ENCODE data around the gene ETV1. TPM values are rescaled to one million over a fixed set of nuclear protein-coding genes. Genes with fewer than 3 reads are reported as not detected.

ETV1 gene
- total and polyA plus RNA-seq, 9 of the 15 experiments (the other 6 are each of a cell fraction or from before 2014, with no cell fraction given): 7.2 to 27.4 (median 14.0) TPM

DNA sequence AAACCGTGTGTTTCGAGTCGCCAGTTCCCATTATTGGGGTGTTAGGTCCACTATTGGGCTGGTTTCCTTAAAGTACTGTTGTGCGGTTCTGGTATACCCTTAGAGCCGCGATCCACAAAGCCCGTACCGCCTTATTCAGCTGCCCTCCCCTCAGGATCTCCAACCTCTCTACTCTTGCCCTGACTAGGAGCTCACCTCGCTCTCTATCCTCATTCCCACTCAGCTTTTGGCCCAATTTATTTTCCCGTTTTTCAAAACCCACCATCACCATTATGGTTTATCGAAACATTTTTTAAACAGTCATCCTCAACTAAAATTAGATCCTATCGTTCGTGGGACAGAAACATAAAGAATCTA is 461 bp upstream of the ETV1 start (continued):
- TF ChIP-seq, protein P1, sequence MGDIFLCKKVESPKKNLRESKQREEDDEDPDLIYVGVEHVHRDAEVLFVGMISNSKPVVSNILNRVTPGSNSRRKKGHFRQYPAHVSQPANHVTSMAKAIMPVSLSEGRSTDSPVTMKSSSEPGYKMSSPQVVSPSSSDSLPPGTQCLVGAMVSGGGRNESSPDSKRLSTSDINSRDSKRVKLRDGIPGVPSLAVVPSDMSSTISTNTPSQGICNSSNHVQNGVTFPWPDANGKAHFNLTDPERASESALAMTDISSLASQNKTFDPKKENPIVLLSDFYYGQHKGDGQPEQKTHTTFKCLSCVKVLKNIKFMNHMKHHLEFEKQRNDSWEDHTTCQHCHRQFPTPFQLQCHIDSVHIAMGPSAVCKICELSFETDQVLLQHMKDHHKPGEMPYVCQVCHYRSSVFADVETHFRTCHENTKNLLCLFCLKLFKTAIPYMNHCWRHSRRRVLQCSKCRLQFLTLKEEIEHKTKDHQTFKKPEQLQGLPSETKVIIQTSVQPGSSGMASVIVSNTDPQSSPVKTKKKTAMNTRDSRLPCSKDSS (IDR thresholded peaks at IDR 0.05; ENCODE audit: low read depth, partially characterized antibody): peak; percentile 9
- TF ChIP-seq, protein P2, sequence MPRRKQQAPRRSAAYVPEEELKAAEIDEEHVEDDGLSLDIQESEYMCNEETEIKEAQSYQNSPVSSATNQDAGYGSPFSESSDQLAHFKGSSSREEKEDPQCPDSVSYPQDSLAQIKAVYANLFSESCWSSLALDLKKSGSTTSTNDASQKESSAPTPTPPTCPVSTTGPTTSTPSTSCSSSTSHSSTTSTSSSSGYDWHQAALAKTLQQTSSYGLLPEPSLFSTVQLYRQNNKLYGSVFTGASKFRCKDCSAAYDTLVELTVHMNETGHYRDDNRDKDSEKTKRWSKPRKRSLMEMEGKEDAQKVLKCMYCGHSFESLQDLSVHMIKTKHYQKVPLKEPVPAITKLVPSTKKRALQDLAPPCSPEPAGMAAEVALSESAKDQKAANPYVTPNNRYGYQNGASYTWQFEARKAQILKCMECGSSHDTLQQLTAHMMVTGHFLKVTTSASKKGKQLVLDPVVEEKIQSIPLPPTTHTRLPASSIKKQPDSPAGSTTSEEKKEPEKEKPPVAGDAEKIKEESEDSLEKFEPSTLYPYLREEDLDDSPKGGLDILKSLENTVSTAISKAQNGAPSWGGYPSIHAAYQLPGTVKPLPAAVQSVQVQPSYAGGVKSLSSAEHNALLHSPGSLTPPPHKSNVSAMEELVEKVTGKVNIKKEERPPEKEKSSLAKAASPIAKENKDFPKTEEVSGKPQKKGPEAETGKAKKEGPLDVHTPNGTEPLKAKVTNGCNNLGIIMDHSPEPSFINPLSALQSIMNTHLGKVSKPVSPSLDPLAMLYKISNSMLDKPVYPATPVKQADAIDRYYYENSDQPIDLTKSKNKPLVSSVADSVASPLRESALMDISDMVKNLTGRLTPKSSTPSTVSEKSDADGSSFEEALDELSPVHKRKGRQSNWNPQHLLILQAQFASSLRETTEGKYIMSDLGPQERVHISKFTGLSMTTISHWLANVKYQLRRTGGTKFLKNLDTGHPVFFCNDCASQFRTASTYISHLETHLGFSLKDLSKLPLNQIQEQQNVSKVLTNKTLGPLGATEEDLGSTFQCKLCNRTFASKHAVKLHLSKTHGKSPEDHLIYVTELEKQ (CRISPR knock-in tag; IDR thresholded peaks at IDR 0.05): no peak
- 0 out of 2 replicates have a peak, but pooled peaks have one; percentile 17 for TF ChIP-seq ZNF395 (CRISPR knock-in tag; IDR thresholded peaks at IDR 0.05)
- 0 out of 2 replicates have a peak, but pooled peaks have one; percentile 4 for TF ChIP-seq MTA1 (IDR thresholded peaks at IDR 0.05; ENCODE audit: borderline replicate concordance)
- TF ChIP-seq ZBTB49 (CRISPR knock-in tag; IDR thresholded peaks at IDR 0.05; ENCODE audit: borderline replicate concordance): no peak
- no peak for TF ChIP-seq HNRNPLL (IDR thresholded peaks at IDR 0.05; ENCODE audit: low read depth, low read length, poor library complexity, severe bottlenecking)
- TF ChIP-seq LEF1 (IDR thresholded peaks at IDR 0.05): no peak
- no peak for TF ChIP-seq NEUROD1 (IDR thresholded peaks at IDR 0.05; ENCODE audit: borderline replicate concordance, low read depth, low read length, partially characterized antibody)
- TF ChIP-seq CBFA2T2 (conservative IDR thresholded peaks at IDR 0.05): no peak
- no peak for TF ChIP-seq C11orf30 (IDR thresholded peaks at IDR 0.05; ENCODE audit: low read depth)
- TF ChIP-seq ZFP1 (CRISPR knock-in tag; IDR thresholded peaks at IDR 0.05): no peak
- TF ChIP-seq THRAP3 (IDR thresholded peaks at IDR 0.05; ENCODE audit: borderline replicate concordance): no peak
- no peak for TF ChIP-seq FOXJ3 (CRISPR knock-in tag; IDR thresholded peaks at IDR 0.05)
- TF ChIP-seq, protein P3, sequence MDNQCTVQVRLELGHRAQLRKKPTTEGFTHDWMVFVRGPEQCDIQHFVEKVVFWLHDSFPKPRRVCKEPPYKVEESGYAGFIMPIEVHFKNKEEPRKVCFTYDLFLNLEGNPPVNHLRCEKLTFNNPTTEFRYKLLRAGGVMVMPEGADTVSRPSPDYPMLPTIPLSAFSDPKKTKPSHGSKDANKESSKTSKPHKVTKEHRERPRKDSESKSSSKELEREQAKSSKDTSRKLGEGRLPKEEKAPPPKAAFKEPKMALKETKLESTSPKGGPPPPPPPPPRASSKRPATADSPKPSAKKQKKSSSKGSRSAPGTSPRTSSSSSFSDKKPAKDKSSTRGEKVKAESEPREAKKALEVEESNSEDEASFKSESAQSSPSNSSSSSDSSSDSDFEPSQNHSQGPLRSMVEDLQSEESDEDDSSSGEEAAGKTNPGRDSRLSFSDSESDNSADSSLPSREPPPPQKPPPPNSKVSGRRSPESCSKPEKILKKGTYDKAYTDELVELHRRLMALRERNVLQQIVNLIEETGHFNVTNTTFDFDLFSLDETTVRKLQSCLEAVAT (IDR thresholded peaks at IDR 0.05): peak in 1 of 2 experiments; percentile 46; a peak in 1 of 4 replicates
- no peak for TF ChIP-seq CREB1 (IDR thresholded peaks at IDR 0.05)
- no peak for TF ChIP-seq CREB1 (CRISPR knock-in tag; IDR thresholded peaks at IDR 0.05)
- no peak for TF ChIP-seq ESRRA (IDR thresholded peaks at IDR 0.05; ENCODE audit: borderline replicate concordance, low read depth)
- TF ChIP-seq ZNF75A (CRISPR knock-in tag; IDR thresholded peaks at IDR 0.05): no peak
- TF ChIP-seq ATF7 (IDR thresholded peaks at IDR 0.05): no peak
- no peak for TF ChIP-seq KDM1A (IDR thresholded peaks at IDR 0.05)
